HG02852 (cell line): ENCODE data around the gene TAOK1.

Source experiments
- ATAC-seq: cut with Tn5 transposase; IDR thresholded peaks from one replicate; pipeline ENCODE4 v1.9.1; 2021; ENCODE audit warnings: mild to moderate bottlenecking, moderate library complexity; ENCODE audit not compliant: unreplicated experiment

Gene TAOK1

DNA sequence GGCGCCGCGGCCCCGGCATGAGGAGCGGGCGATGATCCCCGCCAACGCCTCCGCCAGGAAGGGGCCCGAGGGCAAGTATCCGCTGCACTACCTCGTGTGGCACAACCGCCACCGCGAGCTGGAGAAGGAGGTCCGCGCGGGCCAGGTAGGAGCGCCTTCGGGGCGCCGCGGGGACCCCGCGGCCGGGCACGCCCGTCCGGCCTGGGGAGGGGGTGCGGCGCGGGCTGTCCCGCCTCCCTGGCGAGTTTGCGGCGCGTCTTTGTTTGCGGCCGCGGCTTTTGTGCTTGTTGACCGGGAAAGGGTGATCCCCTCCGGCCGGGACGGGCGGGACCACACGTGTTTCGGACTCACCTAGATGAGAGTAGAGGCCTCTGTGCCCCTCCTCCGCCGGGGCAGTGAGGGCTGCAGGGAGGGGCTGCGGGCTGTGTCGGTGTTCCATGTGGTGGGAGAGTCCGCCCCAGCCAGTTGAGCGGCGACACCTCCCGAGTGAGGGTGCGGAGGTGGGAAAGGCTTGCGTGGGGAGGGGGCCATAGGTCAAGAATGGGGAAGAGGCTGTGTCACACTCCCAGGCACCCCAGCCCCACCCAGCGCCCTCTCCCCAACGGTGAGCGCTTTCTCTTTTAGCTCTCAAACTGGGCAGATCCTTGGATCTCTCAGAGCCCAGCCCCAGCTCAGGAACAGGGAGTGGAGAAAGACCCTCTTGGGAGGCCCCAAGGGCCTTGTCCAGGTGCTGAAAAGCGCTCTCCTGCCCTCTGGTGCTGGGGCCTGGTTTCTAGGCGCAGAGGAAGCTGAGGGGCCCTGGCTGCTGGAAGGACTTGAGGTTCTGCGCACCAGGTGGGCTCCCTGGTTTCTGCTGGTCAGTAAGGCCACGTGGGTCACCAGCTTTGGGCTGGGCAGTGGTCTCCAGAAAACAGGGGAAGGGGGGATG is 203.7 kb downstream of the TAOK1 start:
- ATAC-seq: no peak

DNA sequence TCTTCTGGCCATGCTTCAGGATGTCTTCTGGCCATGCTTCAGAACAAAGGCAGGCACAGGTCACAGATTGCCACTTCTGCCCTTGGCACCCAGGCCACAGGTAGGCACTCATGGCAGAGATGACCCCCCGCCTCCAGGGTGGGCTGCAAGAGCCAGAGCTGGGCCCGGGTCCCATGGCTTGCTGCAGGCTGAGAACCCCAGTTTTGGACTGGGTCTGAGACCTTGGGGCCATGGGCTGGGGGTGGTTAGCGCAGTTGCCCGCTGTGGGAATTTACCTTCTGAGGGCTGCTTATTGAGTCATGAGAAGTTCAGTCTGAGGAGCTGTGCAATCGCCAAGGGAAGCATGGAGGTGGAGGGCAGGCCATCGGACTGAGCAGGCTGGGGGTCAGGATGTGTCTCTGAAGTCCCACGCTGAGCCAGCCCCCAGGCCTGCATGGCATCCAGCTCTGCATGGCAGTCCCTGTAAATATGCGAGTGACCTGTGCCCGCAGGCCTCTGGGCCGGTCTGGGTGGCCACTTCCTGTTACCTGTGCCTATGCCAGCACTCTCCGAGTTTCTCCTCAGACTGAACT is 204.4 kb downstream of the TAOK1 start:
- ATAC-seq: no peak

DNA sequence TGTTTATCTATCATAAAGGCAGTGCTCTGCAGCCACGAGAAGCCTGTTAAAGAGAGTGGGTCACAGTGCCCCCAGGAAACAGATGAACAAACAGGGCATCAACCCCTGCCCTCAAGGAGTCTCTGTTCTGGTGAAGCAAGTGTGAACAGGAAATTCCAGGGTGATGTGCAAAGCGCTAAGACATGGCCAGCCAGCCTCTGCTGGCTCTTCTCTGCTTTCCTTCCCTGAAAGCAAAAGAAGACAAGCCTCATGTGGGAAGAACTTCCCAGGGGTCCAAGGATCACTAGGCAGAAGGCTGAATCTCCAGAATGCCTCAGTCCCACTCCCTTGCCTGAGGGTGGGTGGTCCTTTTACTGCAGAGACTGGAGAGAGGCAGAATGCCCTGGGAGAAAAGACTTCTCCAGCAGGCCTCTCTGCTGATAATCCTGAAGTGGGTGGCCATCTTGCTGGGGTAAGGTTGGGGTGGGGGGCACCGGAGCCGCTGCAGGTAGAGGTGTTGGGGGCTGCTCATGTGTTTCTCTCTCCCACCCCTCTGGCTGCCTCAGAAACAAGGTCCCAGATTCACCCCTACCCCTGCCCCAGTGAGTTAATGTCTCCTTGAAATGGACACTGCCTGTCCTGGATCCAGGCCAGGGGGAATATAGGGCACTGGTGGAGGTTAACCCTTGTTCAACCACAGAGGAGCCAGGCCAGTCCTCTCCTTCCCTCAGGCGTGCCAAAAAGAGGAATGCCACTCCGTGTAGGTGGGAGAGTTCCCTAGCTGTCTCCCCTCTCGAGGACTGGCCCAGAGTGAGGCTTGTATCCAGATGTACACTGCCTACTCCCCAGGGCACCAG is 205.2 kb downstream of the TAOK1 start:
- no peak for ATAC-seq

DNA sequence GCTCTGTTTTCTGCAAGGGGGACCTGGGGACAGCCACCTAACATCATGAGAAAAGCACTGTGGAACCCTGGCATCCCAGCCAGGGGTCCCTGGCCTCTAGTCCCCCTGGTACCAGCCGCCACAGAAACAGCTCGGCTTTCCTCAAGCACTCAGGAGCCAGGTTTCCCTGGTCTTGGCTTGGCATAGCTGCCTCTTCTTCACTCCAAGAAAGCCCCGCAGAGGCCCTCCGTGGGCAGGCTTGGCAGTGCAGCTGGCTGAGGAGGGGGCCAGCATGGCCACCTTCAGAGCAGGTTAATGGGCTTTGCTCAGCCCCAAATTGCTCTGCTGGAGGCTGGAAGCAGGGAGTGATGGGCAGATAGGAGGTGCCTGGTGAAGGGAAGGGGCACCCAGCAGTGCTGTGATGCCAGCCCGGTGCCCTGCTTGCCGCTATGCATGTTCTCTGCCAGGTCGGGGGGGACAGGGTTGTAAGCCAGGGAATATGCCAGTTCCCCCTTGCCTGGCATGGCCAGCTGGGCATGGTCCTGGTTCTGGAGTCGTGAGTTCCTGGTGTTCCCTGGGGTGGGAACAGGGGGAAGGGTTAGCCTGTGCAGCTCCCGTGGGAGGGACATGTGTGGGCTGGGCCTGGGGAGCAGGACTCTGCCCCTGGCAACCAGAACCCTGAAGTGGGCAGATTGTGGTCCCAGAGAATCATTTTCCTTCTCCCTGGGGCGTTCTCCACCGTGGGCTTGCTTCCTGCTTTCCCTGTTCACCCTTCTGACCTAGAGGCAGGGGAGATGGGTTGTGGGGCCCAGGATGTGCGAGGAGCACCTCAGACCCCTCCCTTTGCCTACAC is 206.0 kb downstream of the TAOK1 start:
- no peak for ATAC-seq

DNA sequence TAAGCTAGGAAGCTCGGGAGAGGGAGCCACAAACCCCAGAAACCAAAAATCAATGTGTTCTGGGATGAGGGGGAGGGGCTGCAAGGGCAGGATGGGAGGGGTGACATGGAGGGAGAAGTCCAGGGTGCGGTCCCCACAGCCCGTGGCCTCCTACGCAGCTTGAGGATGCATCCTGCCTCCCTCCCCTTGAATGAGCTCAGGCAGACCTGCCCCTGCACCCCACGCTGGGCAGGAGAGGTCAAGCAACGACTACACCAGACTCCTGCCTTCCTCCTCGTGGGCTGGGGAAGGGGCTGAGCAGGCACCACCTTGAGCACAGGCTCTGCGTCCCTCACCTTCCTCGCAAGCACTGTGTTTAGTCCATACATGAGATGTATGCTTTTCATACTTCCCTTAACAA is 206.6 kb downstream of the TAOK1 start:
- ATAC-seq: no peak

DNA sequence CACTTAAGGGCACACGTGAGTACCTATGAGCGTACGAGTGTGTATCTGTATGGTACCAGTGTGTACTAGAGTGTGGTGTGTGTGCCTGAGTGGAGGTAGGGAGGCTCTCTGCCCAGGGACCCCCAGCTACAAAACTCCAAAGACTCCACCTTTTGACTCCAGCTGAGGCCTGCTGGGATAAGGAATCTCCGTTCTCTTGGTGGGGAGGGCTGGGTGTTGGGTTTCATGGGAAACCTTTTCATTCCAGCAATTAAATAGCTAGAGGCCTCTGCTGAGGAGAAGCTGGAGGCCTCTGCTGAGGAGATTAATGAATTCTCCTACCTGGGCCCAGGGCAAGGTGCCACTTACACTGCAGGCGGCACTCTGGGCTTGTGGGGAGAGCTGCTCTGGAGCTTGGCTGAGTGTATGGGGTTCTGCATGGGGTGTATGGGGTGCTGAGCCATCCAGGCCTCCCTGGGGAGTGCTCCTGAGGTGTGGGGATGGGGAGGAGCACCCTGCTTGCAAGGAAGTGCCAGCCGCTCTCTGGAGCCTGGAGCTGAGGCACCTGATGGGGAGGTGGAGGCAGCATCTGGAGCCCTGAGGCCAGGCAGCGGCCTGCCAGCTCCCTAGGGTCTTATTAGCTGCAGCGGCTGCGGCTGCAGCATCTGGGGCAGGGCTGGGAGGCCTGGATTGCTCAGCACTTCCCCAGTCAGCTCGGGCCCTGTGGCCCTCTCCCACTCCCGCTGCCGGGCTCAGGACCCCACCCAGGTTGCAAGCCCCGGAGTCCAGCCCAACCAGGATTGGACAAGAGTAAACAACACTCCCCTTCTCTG is 207.4 kb downstream of the TAOK1 start:
- ATAC-seq: no peak
